Brain microvascular endothelial cell (primary cell): ENCODE measurements around the gene NEU2.

Experiments
- DNase-seq: peaks from one replicate; pipeline ENCODE4 v3.0.0-alpha.2; 2020
- H3K27ac ChIP-seq: fragments of 250-450 bp; sonication (Bioruptor Pico); 2 replicates; pipeline ENCODE4 v1.5.1; 2020; ENCODE audit warnings: mild to moderate bottlenecking, moderate library complexity
- H3K27me3 ChIP-seq: fragments of 250-450 bp; sonication (Bioruptor Pico); replicated peaks from 2 replicates; pipeline ENCODE4 v1.5.1; 2020; ENCODE audit warnings: mild to moderate bottlenecking
- H3K36me3 ChIP-seq: fragments of 250-450 bp; sonication (Bioruptor Pico); replicated peaks from 2 replicates; pipeline ENCODE4 v1.5.1; 2020; ENCODE audit warnings: mild to moderate bottlenecking
- H3K4me3 ChIP-seq: 2 replicates; pipeline ENCODE4 v1.5.1; 2011; ENCODE audit warnings: low read depth, mild to moderate bottlenecking, control low read depth, low read length, moderate library complexity
- CTCF ChIP-seq: IDR thresholded peaks from 2 replicates; pipeline ENCODE4 v1.5.1; 2011; ENCODE audit warnings: low read depth, mild to moderate bottlenecking, moderate library complexity, low read length, control low read depth, inconsistent platforms; ENCODE audit errors: missing control alignments
- in situ Hi-C: cut with HindIII; loops from 2 replicates; pipeline ENCODE4 v1.10.0; 2017; ENCODE audit warnings: low sequenced_read_pairs, low pct_ligation_motif_present

Gene NEU2

GRCh38 chr2:233053928-233054784, 21.7 kb downstream of the NEU2 start:
- Histone ChIP-seq H3K27ac (no peak overlapping the region), H3K4me3 (no peak overlapping the region), H3K36me3 (no peaks in the 10 kb centered on the region), H3K27me3 (peaks cover 3% of the 10 kb centered on the region)
- DNase-seq: peak; percentile 38
- in situ Hi-C loops: no loop called here
- peak; percentile 99 for TF ChIP-seq CTCF

DNA sequence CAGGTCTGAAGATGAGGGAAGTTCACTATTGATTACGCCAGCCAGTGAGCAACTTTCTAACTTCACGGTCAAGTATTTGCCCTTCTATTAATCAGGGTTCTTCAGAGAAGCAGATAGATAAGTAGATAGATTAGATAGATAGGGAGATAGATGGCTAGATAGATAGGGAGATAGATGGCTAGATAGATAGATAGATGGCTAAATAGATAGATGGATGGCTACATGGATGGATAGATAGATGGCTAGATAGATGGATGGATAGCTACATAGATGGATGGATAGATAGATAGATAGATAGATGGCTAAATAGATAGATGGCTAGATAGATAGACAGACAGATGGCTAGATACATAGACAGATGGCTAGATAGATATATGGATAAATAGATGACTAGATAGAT, 22.9 kb downstream of the NEU2 start:
- Histone ChIP-seq H3K27me3 (peaks cover 3% of the 10 kb centered on the region), H3K36me3 (no peaks in the 10 kb centered on the region), H3K27ac (no peak overlapping the region), H3K4me3 (no peak overlapping the region)
- DNase-seq: no peak
- in situ Hi-C loops: no loop called here
- TF ChIP-seq CTCF: no peak

DNA sequence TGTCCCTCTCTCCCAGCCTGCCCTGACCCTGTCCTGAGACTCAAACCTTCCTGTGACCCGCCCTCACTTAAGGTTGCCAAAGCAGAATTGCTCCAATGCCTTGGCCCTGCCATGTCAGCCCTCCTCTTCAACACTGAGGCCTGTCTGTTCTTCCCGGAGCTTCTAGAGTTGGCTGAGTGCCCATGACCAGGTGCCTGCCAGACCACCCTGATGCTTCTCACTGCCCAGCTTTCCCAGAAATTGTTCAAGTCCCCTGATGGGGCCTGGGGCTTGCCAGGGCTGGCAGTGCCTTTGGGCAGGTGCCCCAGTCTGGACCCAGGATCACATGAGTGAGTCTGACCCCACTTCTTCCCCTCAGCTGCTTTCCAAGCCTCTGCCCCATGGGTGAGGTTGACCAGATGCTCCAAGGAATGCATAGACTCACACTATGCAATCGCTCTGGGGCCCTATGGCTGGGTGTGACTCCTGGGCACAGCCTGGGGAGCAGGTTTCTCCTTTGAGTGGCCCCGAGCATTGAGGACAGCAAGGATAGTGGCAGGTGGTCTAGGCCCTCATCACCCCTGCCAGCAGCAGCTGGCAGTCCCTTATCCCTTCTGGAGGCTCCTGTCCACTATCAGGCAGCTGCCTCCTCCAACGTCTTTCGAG, 24.6 kb downstream of the NEU2 start:
- H3K27me3 ChIP-seq: peaks cover 3% of the 10 kb centered on the region
- in situ Hi-C loops: no loop called here
- DNase-seq: no peak
- H3K4me3 ChIP-seq: no peak overlapping the region
- no peak overlapping the region for H3K27ac ChIP-seq
- H3K36me3 ChIP-seq: no peaks in the 10 kb centered on the region
- TF ChIP-seq CTCF: no peak

DNA sequence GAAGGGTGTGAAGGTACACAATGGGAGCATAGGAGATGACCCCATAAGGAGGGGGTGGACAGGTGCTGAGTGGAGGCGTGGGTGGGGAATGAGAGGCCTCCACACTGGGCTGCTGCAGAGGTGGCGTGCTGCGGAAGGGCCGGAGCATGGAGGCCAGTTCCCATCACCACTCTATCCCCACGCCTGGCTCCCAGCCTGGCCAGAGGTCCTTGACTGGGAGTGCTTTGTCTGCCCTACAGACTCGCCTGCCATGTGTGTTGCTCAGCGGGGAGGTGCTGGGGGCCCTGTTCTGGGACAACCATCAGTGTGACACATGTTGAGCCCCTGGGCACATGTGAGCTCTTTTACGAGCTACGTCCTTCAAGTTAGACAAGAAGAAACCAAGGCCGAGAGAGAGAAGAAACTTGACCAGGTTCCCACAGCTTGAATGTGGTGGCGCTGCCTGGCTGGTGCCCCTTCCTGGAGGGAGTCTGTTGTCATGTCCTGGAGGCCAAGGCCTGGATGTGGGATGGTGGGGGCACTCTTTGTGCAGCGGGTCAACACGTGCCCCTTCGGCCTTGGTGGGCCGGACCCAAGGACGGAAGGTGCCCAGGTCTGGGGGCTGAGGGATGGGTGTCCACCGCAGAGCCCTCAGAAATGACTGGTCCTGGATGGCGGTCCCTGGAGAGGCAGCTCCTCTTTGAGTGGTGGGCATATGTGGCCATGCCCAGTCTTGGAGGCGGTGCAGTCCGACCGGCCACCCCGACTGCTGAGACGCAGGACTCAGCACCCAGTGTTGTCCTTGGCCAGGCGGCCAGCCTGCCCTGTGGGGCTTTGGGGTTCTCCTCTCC, 26.5 kb downstream of the NEU2 start:
- no peak for TF ChIP-seq CTCF
- Histone ChIP-seq H3K4me3 (no peak overlapping the region), H3K27ac (no peak overlapping the region), H3K27me3 (peaks cover 3% of the 10 kb centered on the region), H3K36me3 (no peaks in the 10 kb centered on the region)
- in situ Hi-C loops: no loop called here
- no peak for DNase-seq

GRCh38 chr2:233059547-233059796, 27.0 kb downstream of the NEU2 start:
- in situ Hi-C loops: no loop called here
- TF ChIP-seq CTCF: no peak
- no peak overlapping the region for H3K27ac ChIP-seq
- H3K4me3 ChIP-seq: no peak overlapping the region
- no peaks in the 10 kb centered on the region for H3K27me3 ChIP-seq
- H3K36me3 ChIP-seq: no peaks in the 10 kb centered on the region
- DNase-seq: no peak
